Astrocyte (in vitro differentiated cells and primary cell): ENCODE data around the gene EARS2. TPM values are rescaled to one million over a fixed set of nuclear protein-coding genes. Genes with fewer than 3 reads are reported as not detected.

Experiments
- DNase-seq: peaks from one replicate; pipeline ENCODE4 v3.0.0-alpha.2; 2010; ENCODE audit warnings: low read depth
- FAIRE-seq: peaks from 2 replicates; lab custom pipeline; 2011; peaks lifted over from hg19 to GRCh38; lab: Jason Lieb, UNC
- H2AFZ ChIP-seq: 2 replicates; pipeline ENCODE4 v1.6.0; 2012; ENCODE audit warnings: low read depth, low read length, inconsistent platforms
- H3K27ac ChIP-seq: 2 replicates; pipeline ENCODE4 v1.5.1; 2011; ENCODE audit warnings: low read depth, low read length, inconsistent platforms
- H3K27me3 ChIP-seq: 2 replicates; pipeline ENCODE4 v1.6.0; 2011; ENCODE audit warnings: low read length, inconsistent platforms; ENCODE audit not compliant: insufficient read depth
- H3K36me3 ChIP-seq: 2 replicates; pipeline ENCODE4 v1.5.1; 2011; ENCODE audit warnings: low read length, inconsistent platforms; ENCODE audit not compliant: insufficient read depth
- H3K4me1 ChIP-seq: 2 replicates; pipeline ENCODE4 v1.5.1; 2011; ENCODE audit warnings: low read length, inconsistent platforms; ENCODE audit not compliant: insufficient read depth
- H3K4me2 ChIP-seq: 2 replicates; pipeline ENCODE4 v1.6.0; 2012; ENCODE audit warnings: low read length, inconsistent platforms
- H3K4me3 ChIP-seq: 2 replicates; pipeline ENCODE4 v1.5.1; 2011; ENCODE audit warnings: low read depth, mild to moderate bottlenecking, low read length, inconsistent platforms; ENCODE audit not compliant: insufficient read depth
- H3K79me2 ChIP-seq: 2 replicates; pipeline ENCODE4 v1.6.0; 2012; ENCODE audit warnings: mild to moderate bottlenecking, low read length, inconsistent platforms; ENCODE audit not compliant: insufficient read depth
- H3K9ac ChIP-seq: 2 replicates; pipeline ENCODE4 v1.6.0; 2012; ENCODE audit warnings: mild to moderate bottlenecking, low read length, inconsistent platforms
- H3K9me3 ChIP-seq: 2 replicates; pipeline ENCODE4 v1.5.1; 2012; ENCODE audit warnings: low read depth, mild to moderate bottlenecking, low read length, inconsistent platforms; ENCODE audit not compliant: insufficient read depth
- H4K20me1 ChIP-seq: 2 replicates; pipeline ENCODE4 v1.6.0; 2012; ENCODE audit warnings: low read length, inconsistent platforms; ENCODE audit not compliant: insufficient read depth
- H3K27ac Mint-ChIP-seq: one replicate; pipeline ENCODE4 v1.8.0; 2021; ENCODE audit warnings: mild to moderate bottlenecking, mixed read lengths; ENCODE audit not compliant: unreplicated experiment
- H3K27me3 Mint-ChIP-seq: one replicate; pipeline ENCODE4 v1.8.0; 2021; ENCODE audit warnings: low read depth, mixed read lengths; ENCODE audit not compliant: unreplicated experiment
- H3K36me3 Mint-ChIP-seq: one replicate; pipeline ENCODE4 v1.8.0; 2021; ENCODE audit warnings: low read depth, mixed read lengths; ENCODE audit not compliant: unreplicated experiment
- H3K4me1 Mint-ChIP-seq: one replicate; pipeline ENCODE4 v1.8.0; 2021; ENCODE audit warnings: low read depth, mixed read lengths; ENCODE audit not compliant: unreplicated experiment
- H3K4me3 Mint-ChIP-seq: one replicate; pipeline ENCODE4 v1.8.0; 2021; ENCODE audit warnings: mild to moderate bottlenecking, moderate library complexity, mixed read lengths; ENCODE audit not compliant: unreplicated experiment
- H3K9me3 Mint-ChIP-seq: one replicate; pipeline ENCODE4 v1.8.0; 2021; ENCODE audit warnings: mild to moderate bottlenecking, mixed read lengths; ENCODE audit not compliant: unreplicated experiment
- CTCF ChIP-seq: IDR thresholded peaks from 2 replicates; pipeline ENCODE4 v1.5.1; 2011; ENCODE audit warnings: low read depth, mild to moderate bottlenecking, inconsistent platforms, low read length, moderate library complexity; ENCODE audit not compliant: insufficient read depth
- EZH2 ChIP-seq: IDR thresholded peaks from 2 replicates; pipeline ENCODE4 v1.6.1; 2012; ENCODE audit warnings: mild to moderate bottlenecking, low read length, inconsistent platforms; ENCODE audit not compliant: insufficient read depth
- total RNA-seq: library from RNA; stranded (reverse); gene quantifications from 2 replicates; pipeline ENCODE4 v1.2.1, GENCODE V29; 2021

The EARS2 gene
- total RNA-seq, 1 donor from 2014 or later = 19.4 TPM

GRCh38 chr16:23496821-23497542 is 60.2 kb downstream of the EARS2 start:
- Histone ChIP-seq H2AFZ (no peak overlapping the region), H3K27ac (no peak overlapping the region), H3K9ac (no peak overlapping the region), H4K20me1 (peaks cover 75% of the 10 kb centered on the region), H3K79me2 (peaks cover 51% of the 10 kb centered on the region), H3K4me3 (no peak overlapping the region), H3K36me3 (no peaks in the 10 kb centered on the region), H3K27me3 (no peaks in the 10 kb centered on the region), H3K4me2 (peak overlapping the region; percentile 26), H3K9me3 (no peaks in the 10 kb centered on the region), H3K4me1 (peaks cover 18% of the 10 kb centered on the region)
- H3K27me3 Mint-ChIP-seq = no peaks in the 10 kb centered on the region
- FAIRE-seq (peak; percentile 26), DNase-seq (no peak)
- TF ChIP-seq CTCF = no peak
- no peak for TF ChIP-seq EZH2
- H3K4me1 Mint-ChIP-seq = peaks cover 18% of the 10 kb centered on the region
- H3K9me3 Mint-ChIP-seq = no peaks in the 10 kb centered on the region
- no peak overlapping the region for H3K27ac Mint-ChIP-seq
- peaks cover 14% of the 10 kb centered on the region for H3K36me3 Mint-ChIP-seq
- no peak overlapping the region for H3K4me3 Mint-ChIP-seq

GRCh38 chr16:23495671-23496070 is 61.5 kb downstream of the EARS2 start:
- no peak overlapping the region for H3K4me3 ChIP-seq
- Mint-ChIP-seq H3K27me3 (no peaks in the 10 kb centered on the region), H3K27ac (no peak overlapping the region), H3K36me3 (peaks cover 11% of the 10 kb centered on the region), H3K4me3 (no peak overlapping the region), H3K9me3 (no peaks in the 10 kb centered on the region), H3K4me1 (peaks cover 22% of the 10 kb centered on the region)
- no peak overlapping the region for H3K4me2 ChIP-seq
- no peak overlapping the region for H3K27ac ChIP-seq
- H3K9ac ChIP-seq = no peak overlapping the region
- peaks cover 62% of the 10 kb centered on the region for H4K20me1 ChIP-seq
- H3K4me1 ChIP-seq = peaks cover 23% of the 10 kb centered on the region
- TF ChIP-seq EZH2 = no peak
- TF ChIP-seq CTCF = no peak
- H3K79me2 ChIP-seq = peaks cover 38% of the 10 kb centered on the region
- DNase-seq = no peak
- H2AFZ ChIP-seq = no peak overlapping the region
- H3K36me3 ChIP-seq = peaks cover 3% of the 10 kb centered on the region
- FAIRE-seq = no peak
- H3K9me3 ChIP-seq = no peaks in the 10 kb centered on the region
- no peaks in the 10 kb centered on the region for H3K27me3 ChIP-seq

GRCh38 chr16:23494188-23494587 is 63.0 kb downstream of the EARS2 start:
- TF ChIP-seq CTCF = no peak
- TF ChIP-seq EZH2 = no peak
- H3K9me3 Mint-ChIP-seq = no peaks in the 10 kb centered on the region
- no peak overlapping the region for H3K4me2 ChIP-seq
- H3K36me3 ChIP-seq = peaks cover 8% of the 10 kb centered on the region
- peaks cover 22% of the 10 kb centered on the region for H3K4me1 Mint-ChIP-seq
- H2AFZ ChIP-seq = no peak overlapping the region
- H3K4me3 ChIP-seq = no peak overlapping the region
- H3K27me3 Mint-ChIP-seq = no peaks in the 10 kb centered on the region
- no peak for DNase-seq
- peaks cover 48% of the 10 kb centered on the region for H4K20me1 ChIP-seq
- peaks cover 14% of the 10 kb centered on the region for H3K36me3 Mint-ChIP-seq
- no peak for FAIRE-seq
- H3K27ac ChIP-seq = no peak overlapping the region
- H3K4me3 Mint-ChIP-seq = no peak overlapping the region
- H3K9me3 ChIP-seq = no peaks in the 10 kb centered on the region
- H3K9ac ChIP-seq = no peak overlapping the region
- H3K79me2 ChIP-seq = peaks cover 24% of the 10 kb centered on the region
- no peaks in the 10 kb centered on the region for H3K27me3 ChIP-seq
- H3K4me1 ChIP-seq = peaks cover 23% of the 10 kb centered on the region
- H3K27ac Mint-ChIP-seq = no peak overlapping the region
